Measurements from ENCODE around the gene DLG2. TPM values are rescaled to one million over a fixed set of nuclear protein-coding genes. Genes with fewer than 3 reads are reported as not detected.

DLG2 gene
- total RNA-seq, 1 donor from 2014 or later: 5.1 TPM

- H3K36me3 Mint-ChIP-seq (ENCODE audit: low read depth, unreplicated experiment): no peaks in the 10 kb centered on the region
Observed at GRCh38 chr11:85634747-85635146, 7.6 kb upstream of the DLG2 start.

GRCh38 chr11:85628771-85629341 is 1.7 kb upstream of the DLG2 start:
- H3K27me3 Mint-ChIP-seq (ENCODE audit: unreplicated experiment): peaks cover 1% of the 10 kb centered on the region
- no peak for DNase-seq (ENCODE audit: low spot score)

More at GRCh38 chr11:85634747-85635146, 7.6 kb upstream of the DLG2 start:
- TF ChIP-seq CTCF (IDR thresholded peaks at IDR 0.05; ENCODE audit: unreplicated experiment): no peak
- H3K27me3 Mint-ChIP-seq (ENCODE audit: unreplicated experiment): no peaks in the 10 kb centered on the region
- DNase-seq (ENCODE audit: low spot score): no peak
- no peaks in the 10 kb centered on the region for H3K4me1 Mint-ChIP-seq (ENCODE audit: unreplicated experiment)
- H3K27ac Mint-ChIP-seq (ENCODE audit: unreplicated experiment): no peak overlapping the region
- H3K9me3 Mint-ChIP-seq (ENCODE audit: unreplicated experiment): no peaks in the 10 kb centered on the region
- H3K4me3 Mint-ChIP-seq (ENCODE audit: unreplicated experiment): no peak overlapping the region

GRCh38 chr11:85627998-85628770 is 1.0 kb upstream of the DLG2 start, which contains the start of gene TMEM126B:
Gene TMEM126B (plus strand): TSS chr11:85628593. CDS start chr11:85628608, 15 bp downstream.
- Mint-ChIP-seq H3K9me3 (ENCODE audit: unreplicated experiment) (no peaks in the 10 kb centered on the region), H3K36me3 (ENCODE audit: low read depth, unreplicated experiment) (no peaks in the 10 kb centered on the region), H3K4me1 (ENCODE audit: unreplicated experiment) (peaks cover 18% of the 10 kb centered on the region), H3K27ac (ENCODE audit: unreplicated experiment) (peak within 1 kb of the TSS; percentile 94), H3K27me3 (ENCODE audit: unreplicated experiment) (peaks cover 1% of the 10 kb centered on the region), H3K4me3 (ENCODE audit: unreplicated experiment) (peak within 1 kb of the TSS; percentile 98)
- no peak for TF ChIP-seq CTCF (IDR thresholded peaks at IDR 0.05; ENCODE audit: unreplicated experiment)
- DNase-seq (ENCODE audit: low spot score): peak; percentile 95

More at GRCh38 chr11:85628771-85629341, 1.7 kb upstream of the DLG2 start:
- TF ChIP-seq CTCF (IDR thresholded peaks at IDR 0.05; ENCODE audit: unreplicated experiment): no peak
- H3K27ac Mint-ChIP-seq (ENCODE audit: unreplicated experiment): peak overlapping the region; percentile 94
- H3K9me3 Mint-ChIP-seq (ENCODE audit: unreplicated experiment): no peaks in the 10 kb centered on the region
- H3K36me3 Mint-ChIP-seq (ENCODE audit: low read depth, unreplicated experiment): no peaks in the 10 kb centered on the region
- H3K4me3 Mint-ChIP-seq (ENCODE audit: unreplicated experiment): peak overlapping the region; percentile 98
- peaks cover 18% of the 10 kb centered on the region for H3K4me1 Mint-ChIP-seq (ENCODE audit: unreplicated experiment)

GRCh38 chr11:85626496-85626895 is 648 bp downstream of the DLG2 start:
- Mint-ChIP-seq H3K27ac (ENCODE audit: unreplicated experiment) (no peak overlapping the region), H3K9me3 (ENCODE audit: unreplicated experiment) (no peaks in the 10 kb centered on the region), H3K36me3 (ENCODE audit: low read depth, unreplicated experiment) (no peaks in the 10 kb centered on the region), H3K27me3 (ENCODE audit: unreplicated experiment) (peaks cover 1% of the 10 kb centered on the region), H3K4me3 (ENCODE audit: unreplicated experiment) (peak overlapping the region; percentile 98), H3K4me1 (ENCODE audit: unreplicated experiment) (peaks cover 18% of the 10 kb centered on the region)
- TF ChIP-seq CTCF (IDR thresholded peaks at IDR 0.05; ENCODE audit: unreplicated experiment): no peak
- no peak for DNase-seq (ENCODE audit: low spot score)

- Mint-ChIP-seq H3K27ac (ENCODE audit: unreplicated experiment) (no peak overlapping the region), H3K9me3 (ENCODE audit: unreplicated experiment) (no peaks in the 10 kb centered on the region), H3K27me3 (ENCODE audit: unreplicated experiment) (peaks cover 2% of the 10 kb centered on the region), H3K4me1 (ENCODE audit: unreplicated experiment) (no peaks in the 10 kb centered on the region), H3K36me3 (ENCODE audit: low read depth, unreplicated experiment) (no peaks in the 10 kb centered on the region), H3K4me3 (ENCODE audit: unreplicated experiment) (no peak overlapping the region)
- TF ChIP-seq CTCF (IDR thresholded peaks at IDR 0.05; ENCODE audit: unreplicated experiment): no peak
- no peak for DNase-seq (ENCODE audit: low spot score)
Observed at GRCh38 chr11:85620256-85620655, 6.9 kb downstream of the DLG2 start.
